ENCODE measurements around the gene IGF2BP1.

DNA sequence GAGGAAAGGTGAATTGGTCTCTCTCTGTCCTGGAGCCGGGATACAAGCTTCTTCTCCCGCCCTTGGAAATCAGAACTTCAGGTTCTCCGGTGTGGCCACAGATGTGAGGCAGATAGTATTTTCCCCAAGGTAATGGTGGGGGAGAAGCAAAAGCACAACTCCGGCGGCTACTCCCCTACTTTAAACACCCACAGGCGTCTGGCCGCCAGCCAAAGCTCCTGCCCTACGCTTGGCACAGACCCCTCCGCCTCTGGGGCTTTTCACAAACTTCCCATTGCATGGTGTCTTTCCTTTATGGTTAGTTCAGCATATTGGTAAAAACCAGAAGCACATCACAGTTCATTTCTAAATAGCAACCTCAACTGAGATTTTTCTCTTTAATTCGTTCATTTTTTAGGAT lies 95.9 kb downstream of the IGF2BP1 start:
- TF ChIP-seq, protein P1, sequence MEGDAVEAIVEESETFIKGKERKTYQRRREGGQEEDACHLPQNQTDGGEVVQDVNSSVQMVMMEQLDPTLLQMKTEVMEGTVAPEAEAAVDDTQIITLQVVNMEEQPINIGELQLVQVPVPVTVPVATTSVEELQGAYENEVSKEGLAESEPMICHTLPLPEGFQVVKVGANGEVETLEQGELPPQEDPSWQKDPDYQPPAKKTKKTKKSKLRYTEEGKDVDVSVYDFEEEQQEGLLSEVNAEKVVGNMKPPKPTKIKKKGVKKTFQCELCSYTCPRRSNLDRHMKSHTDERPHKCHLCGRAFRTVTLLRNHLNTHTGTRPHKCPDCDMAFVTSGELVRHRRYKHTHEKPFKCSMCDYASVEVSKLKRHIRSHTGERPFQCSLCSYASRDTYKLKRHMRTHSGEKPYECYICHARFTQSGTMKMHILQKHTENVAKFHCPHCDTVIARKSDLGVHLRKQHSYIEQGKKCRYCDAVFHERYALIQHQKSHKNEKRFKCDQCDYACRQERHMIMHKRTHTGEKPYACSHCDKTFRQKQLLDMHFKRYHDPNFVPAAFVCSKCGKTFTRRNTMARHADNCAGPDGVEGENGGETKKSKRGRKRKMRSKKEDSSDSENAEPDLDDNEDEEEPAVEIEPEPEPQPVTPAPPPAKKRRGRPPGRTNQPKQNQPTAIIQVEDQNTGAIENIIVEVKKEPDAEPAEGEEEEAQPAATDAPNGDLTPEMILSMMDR (IDR thresholded peaks at IDR 0.05; ENCODE audit: low read length): no peak
- no peak for TF ChIP-seq EZH2 (optimal IDR thresholded peaks at IDR 0.05; ENCODE audit: low read depth, low read length)
